CD4-positive, alpha-beta T cell treated with Interferon gamma for 1 hour (primary cell): ENCODE measurements around the gene THRSP.

ENCODE experiments used
- DNase-seq: peaks from one replicate; pipeline ENCODE4 v3.0.0-alpha.2; 2020

Gene THRSP

DNA sequence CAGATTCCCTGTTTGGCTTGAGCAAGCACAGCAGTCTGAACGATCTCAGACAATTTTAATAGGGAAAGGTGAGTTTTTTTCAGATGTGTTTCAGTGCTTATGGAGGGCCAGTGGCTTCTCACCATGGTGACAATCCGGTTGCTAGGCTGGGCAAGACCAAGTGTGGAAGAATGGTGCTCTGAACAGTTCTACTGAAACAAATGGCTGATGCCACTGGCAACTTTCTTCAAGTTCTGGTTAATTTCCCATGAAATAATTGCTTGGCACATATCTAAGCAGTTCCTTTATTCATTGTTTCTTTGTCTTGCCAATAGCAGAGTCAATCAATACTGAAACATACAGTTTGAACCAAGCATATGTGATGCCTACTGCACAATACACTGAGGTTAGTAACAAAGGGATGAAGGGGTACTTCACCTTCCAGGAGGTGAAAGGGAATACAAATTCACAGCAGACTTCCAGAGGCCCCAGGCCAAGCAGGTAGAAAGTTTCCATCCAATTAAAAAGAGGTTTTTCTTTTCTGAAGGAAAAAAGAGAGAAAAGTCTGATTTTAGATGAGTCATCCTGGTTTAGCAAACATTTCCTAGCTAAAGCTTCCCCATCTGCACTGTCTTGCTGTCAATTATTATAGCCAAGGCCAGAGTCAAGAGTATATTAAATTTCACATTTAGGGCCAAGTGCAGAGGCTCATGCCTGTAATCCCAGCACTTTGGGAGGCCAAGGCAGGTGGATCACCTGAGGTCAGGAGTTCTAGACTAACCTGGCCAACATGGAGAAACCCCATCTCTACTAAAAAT lies 37.2 kb downstream of the THRSP start:
- no peak for DNase-seq

GRCh38 chr11:78109081-78110015 lies 45.7 kb downstream of the THRSP start:
- no peak for DNase-seq

GRCh38 chr11:78110351-78110750 lies 46.7 kb downstream of the THRSP start:
- no peak for DNase-seq

DNA sequence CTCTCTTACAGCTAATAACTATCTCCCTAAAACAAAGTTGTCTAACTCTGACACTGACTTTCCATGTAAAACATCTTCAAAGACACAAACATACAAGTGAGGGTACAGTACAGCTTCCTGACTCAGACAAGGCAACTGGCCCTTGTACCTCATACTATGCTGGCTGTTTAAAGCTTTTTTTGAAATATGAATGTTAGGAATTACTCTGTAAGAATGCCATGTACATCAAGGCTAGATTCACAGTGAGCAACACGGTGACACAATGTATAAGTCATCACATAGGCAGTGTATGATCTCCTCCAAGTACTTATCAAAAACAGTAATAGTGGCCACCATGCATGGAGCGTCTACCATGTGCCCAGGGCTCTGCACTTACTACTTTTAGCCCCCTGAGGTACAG lies 47.2 kb downstream of the THRSP start:
- no peak for DNase-seq

DNA sequence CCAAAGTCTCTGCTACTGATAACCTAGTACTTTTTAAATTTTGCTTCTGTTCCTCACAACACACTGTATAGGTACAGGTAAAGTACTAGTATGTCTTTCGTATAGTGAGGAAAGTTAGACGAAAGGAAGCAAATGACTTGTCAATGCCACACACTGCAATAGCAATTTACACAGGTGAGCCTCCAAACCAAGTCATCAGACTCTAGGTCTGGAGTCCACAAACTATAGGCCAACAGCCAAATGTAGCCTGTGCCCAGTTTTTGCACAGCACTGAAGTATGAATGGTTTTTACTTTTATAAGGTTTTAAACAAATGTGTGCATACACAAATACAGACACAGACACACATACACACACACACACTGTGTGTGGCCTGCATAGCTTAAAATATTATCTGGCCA lies 47.6 kb downstream of the THRSP start:
- DNase-seq = no peak

GRCh38 chr11:78112582-78113275 lies 49.1 kb downstream of the THRSP start:
- no peak for DNase-seq
